GM18511 (cell line): Measurements from ENCODE around the gene RUNDC3A.
"Not testable (repeated sequence)": the region's sequence is repeated elsewhere in the genome, so short reads cannot be mapped to it uniquely, and the experiment has no call there.

Experiments
- ATAC-seq: cut with Tn5 transposase; IDR thresholded peaks from one replicate; pipeline ENCODE4 v1.9.1; 2021; ENCODE audit warnings: mild to moderate bottlenecking, moderate library complexity; ENCODE audit not compliant: unreplicated experiment

RUNDC3A gene

DNA sequence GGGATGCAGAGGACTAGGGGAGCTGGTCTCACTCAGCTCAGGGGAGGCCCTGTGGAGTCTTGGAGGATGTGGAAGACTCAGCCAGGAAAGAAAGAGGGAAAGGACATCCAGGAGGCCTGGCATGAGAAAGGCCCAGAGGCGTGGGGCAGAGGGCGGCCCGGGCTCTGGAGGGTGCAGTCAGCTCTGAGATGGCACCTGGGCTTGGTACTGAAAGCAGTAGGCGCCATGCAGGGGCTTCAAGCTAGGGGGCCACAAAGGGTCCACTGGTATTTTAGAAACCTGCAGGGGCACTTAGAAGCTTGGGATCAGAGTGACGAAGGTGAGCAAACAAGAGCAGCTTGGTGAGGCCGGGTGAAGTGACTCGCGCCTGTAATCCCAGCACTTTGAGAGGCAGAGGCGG, 49.7 kb downstream of the RUNDC3A start:
- no peak for ATAC-seq

- ATAC-seq: no peak
Measured at GRCh38 chr17:44359006-44359405, 50.6 kb downstream of the RUNDC3A start.

- ATAC-seq: no peak
Measured at GRCh38 chr17:44359458-44360143, 51.2 kb downstream of the RUNDC3A start.

DNA sequence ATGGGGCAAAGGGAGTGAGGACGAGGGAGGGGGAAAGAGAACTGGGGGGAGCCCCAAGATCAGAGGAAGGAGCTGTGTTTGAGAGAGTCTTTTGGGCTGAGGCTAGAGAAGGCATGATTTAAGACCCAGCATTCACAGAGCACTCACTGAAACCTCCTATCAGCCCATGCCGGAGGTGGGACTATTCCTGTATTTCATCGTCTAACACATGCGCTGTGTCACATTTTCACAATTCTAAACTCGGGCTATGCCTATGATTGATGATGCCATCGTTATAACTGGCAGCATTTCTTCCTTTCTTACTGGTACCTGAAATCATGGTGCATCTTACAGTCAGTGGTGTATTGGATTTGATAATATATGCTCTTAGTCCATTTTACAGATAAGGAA, 51.7 kb downstream of the RUNDC3A start:
- no peak for ATAC-seq

GRCh38 chr17:44360826-44361225, 52.4 kb downstream of the RUNDC3A start:
- no peak for ATAC-seq

DNA sequence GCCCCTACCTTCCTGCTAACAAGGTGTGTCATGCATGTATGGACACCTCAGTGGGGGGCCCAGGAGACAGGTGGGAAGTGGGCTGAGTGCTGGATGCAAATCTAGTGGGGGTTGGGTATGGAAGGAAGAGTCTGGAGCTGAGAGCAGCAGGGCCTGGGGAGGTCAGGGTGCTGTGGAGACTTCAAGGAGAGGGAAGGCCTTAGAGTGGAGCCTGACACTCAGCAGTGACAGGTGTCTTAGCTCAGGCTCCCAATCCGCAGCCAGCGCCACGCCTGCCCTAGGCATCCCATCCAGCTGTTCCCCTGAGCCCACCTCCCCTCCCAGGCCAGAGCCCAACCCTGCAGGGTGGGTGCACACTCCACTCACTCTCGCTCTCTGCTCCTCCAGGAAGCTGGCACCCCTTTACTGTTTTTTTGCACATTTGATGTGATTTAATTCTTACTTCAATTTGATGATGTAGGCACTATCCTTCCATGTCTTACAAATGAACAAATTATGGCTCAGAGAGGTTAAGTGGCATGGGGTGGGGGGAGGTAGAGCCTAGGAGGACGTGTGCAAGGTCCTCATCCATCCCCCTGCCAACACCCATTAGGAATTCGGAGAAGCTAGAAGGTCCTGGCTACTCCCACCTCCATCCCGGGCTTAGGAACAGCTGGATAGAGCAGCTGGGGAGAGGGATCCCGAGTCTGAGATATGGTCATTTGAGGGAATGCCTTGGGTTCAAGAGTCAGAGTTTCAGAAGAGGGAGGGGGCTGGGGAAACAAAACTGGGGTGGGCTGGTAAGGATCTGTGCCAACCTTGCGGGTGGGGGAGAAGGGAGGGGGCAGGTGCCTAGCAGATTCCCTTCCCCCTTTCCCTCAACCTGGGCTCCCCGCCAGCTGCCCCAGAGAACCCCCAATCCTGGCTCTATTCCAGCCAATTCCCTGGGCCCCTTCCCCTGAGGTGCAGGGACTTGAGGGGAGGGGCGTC, 53.2 kb downstream of the RUNDC3A start:
- ATAC-seq: no peak

- ATAC-seq: no peak
Measured at GRCh38 chr17:44362459-44362948, 54.1 kb downstream of the RUNDC3A start.

DNA sequence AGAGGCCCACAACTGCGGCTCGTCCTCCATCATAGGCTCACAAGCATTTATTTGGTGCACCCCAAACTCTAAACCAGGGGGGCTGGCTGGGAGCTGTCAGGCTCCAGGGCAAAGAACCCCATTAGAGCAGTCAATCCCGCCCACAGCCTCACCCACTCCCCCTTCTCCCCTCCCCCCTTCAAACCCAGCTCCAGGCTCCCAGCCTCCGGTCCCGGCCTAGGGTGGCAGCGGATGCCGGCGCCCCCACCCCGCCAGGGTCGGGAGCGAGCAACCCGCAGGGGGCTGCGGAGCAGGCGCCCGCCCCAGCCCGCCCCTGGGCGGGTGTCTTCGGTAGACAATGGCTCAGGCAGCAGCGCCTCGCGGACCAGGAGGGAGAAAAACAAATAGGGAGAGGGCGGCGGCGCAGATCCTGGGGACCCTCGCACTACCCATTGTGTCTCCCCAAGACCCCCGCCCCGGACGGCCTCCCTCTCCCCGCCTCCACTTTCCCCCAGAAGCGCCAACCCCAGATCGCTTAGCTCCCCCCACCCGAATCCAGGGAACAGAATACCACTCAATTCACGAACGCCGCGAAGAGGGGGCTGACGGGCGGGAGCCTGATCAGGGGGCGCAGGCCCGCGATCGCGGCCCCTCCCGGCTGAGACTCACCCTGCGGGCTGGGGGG, 54.7 kb downstream of the RUNDC3A start:
- ATAC-seq: no peak

DNA sequence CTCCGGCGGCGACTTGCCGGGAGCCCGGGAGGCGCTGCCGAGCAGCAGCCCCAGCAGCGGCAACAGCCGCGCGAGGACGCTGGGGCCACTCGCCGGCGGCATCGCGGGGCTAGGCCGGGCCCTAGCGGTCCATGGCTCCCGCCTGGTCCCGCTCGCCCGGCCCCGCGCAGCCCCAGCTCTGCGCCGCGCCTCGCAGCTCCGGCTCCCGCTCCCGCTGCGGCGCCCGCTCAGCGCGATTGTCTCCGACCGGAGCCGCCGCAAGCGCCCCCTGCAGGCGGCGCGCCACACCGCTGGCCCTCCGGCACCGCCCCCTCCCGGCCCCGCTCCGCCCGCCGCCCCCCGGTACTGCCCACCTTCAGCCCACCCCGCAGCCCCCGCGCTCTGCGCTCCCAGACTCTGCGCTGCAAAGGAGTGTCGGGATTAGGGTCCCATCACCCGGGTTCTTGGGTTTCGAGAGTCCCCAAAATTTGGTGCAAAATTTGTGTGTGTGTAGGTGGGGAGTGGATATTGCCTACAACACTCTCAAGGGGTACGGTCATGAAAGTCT, 55.3 kb downstream of the RUNDC3A start, which contains the start of gene FAM171A2:
TSS of gene FAM171A2 (minus strand) at position 241 of the 547 bp plus-strand sequence. CDS start at position 102, 139 bp downstream.
- no peak for ATAC-seq

- not testable (repeated sequence) for ATAC-seq
Measured at GRCh38 chr17:44365051-44365450, 56.6 kb downstream of the RUNDC3A start.

GRCh38 chr17:44367231-44367979, 59.0 kb downstream of the RUNDC3A start:
- ATAC-seq: no peak
